GM18498 (cell line): ENCODE data around the gene TNIK.
"Not testable (repeated sequence)": the region's sequence is repeated elsewhere in the genome, so short reads cannot be mapped to it uniquely, and the experiment has no call there.

Source experiments
- ATAC-seq: cut with Tn5 transposase; IDR thresholded peaks from one replicate; pipeline ENCODE4 v1.9.1; 2021; ENCODE audit warnings: mild to moderate bottlenecking, moderate library complexity; ENCODE audit not compliant: unreplicated experiment

Gene TNIK

GRCh38 chr3:171317171-171317570 lies 143.0 kb downstream of the TNIK start:
- ATAC-seq = no peak

- ATAC-seq = no peak
Observed at GRCh38 chr3:171315919-171316318, 144.3 kb downstream of the TNIK start.

GRCh38 chr3:171315101-171315500 lies 145.1 kb downstream of the TNIK start:
- ATAC-seq = no peak

GRCh38 chr3:171314341-171314740 lies 145.9 kb downstream of the TNIK start:
- no peak for ATAC-seq

- ATAC-seq = no peak
Observed at GRCh38 chr3:171313702-171314101, 146.5 kb downstream of the TNIK start.

- ATAC-seq = no peak
Observed at GRCh38 chr3:171312741-171313140, 147.5 kb downstream of the TNIK start.

- ATAC-seq = no peak
Observed at GRCh38 chr3:171311784-171312183, 148.4 kb downstream of the TNIK start.

GRCh38 chr3:171309906-171310359 lies 150.3 kb downstream of the TNIK start:
- ATAC-seq = no peak

- no peak for ATAC-seq
Observed at GRCh38 chr3:171307988-171308387, 152.2 kb downstream of the TNIK start.

- ATAC-seq = no peak
Observed at GRCh38 chr3:171307046-171307585, 153.1 kb downstream of the TNIK start.

GRCh38 chr3:171306631-171307030 lies 153.6 kb downstream of the TNIK start:
- no peak for ATAC-seq

- ATAC-seq = not testable (repeated sequence)
Observed at GRCh38 chr3:171305823-171306222, 154.4 kb downstream of the TNIK start.

GRCh38 chr3:171304498-171304897 lies 155.7 kb downstream of the TNIK start:
- ATAC-seq = not testable (repeated sequence)

- ATAC-seq = not testable (repeated sequence)
Observed at GRCh38 chr3:171304017-171304416, 156.2 kb downstream of the TNIK start.

- no peak for ATAC-seq
Observed at GRCh38 chr3:171301998-171302397, 158.2 kb downstream of the TNIK start.

GRCh38 chr3:171301002-171301401 lies 159.2 kb downstream of the TNIK start:
- ATAC-seq = no peak

GRCh38 chr3:171297951-171298350 lies 162.3 kb downstream of the TNIK start:
- ATAC-seq = no peak

GRCh38 chr3:171297207-171297606 lies 163.0 kb downstream of the TNIK start:
- ATAC-seq = no peak

GRCh38 chr3:171295484-171296373 lies 164.5 kb downstream of the TNIK start:
- no peak for ATAC-seq

GRCh38 chr3:171293142-171293782 lies 166.9 kb downstream of the TNIK start:
- ATAC-seq = peak; percentile 66

GRCh38 chr3:171290680-171291079 lies 169.5 kb downstream of the TNIK start:
- no peak for ATAC-seq

GRCh38 chr3:171289291-171289690 lies 170.9 kb downstream of the TNIK start:
- no peak for ATAC-seq
